Skin epidermis (tissue), 12 donors: ENCODE data around the gene JAG2.
"Not testable (repeated sequence)": the region's sequence is repeated elsewhere in the genome, so short reads cannot be mapped to it uniquely, and the experiment has no call there.

Experiments
- H3K27ac ChIP-seq, 21 experiments: fragments of 200-600 bp; sonication (generic) in 11 of 21; one replicate each; pipeline ENCODE4 v1.5.0; 2020; ENCODE audit warnings: mild to moderate bottlenecking in 3 of 21, inconsistent platforms in 2 of 21, moderate library complexity in 2 of 21
- H3K4me3 ChIP-seq, 7 experiments: fragments of 200-600 bp; sonication (generic) in 2 of 7; one replicate each; pipeline ENCODE4 v1.5.0; 2020; ENCODE audit warnings: inconsistent platforms in 2 of 7, mild to moderate bottlenecking in 2 of 7, moderate library complexity in 1 of 7

JAG2 gene

GRCh38 chr14:105126126-105126980 lies 42.2 kb downstream of the JAG2 start:
- H3K27ac ChIP-seq = no peak overlapping the region

GRCh38 chr14:105124823-105125222 lies 43.8 kb downstream of the JAG2 start:
- H3K4me3 ChIP-seq = no peak overlapping the region
- H3K27ac ChIP-seq = no peak overlapping the region

More at GRCh38 chr14:105126126-105126980, 42.2 kb downstream of the JAG2 start:
- no peak overlapping the region for H3K4me3 ChIP-seq

- no peak overlapping the region for H3K27ac ChIP-seq
- no peak overlapping the region for H3K4me3 ChIP-seq
Observed at GRCh38 chr14:105123981-105124765, 44.4 kb downstream of the JAG2 start.

- Histone ChIP-seq H3K4me3 (no peak overlapping the region), H3K27ac (no peak overlapping the region)
Observed at GRCh38 chr14:105123064-105123665, 45.4 kb downstream of the JAG2 start.

- Histone ChIP-seq H3K27ac (peak overlapping the region in 4 of 21 experiments; percentile 16 to 67 (median 44)), H3K4me3 (no peak overlapping the region)
Observed at GRCh38 chr14:105120056-105120455, 48.5 kb downstream of the JAG2 start.

DNA sequence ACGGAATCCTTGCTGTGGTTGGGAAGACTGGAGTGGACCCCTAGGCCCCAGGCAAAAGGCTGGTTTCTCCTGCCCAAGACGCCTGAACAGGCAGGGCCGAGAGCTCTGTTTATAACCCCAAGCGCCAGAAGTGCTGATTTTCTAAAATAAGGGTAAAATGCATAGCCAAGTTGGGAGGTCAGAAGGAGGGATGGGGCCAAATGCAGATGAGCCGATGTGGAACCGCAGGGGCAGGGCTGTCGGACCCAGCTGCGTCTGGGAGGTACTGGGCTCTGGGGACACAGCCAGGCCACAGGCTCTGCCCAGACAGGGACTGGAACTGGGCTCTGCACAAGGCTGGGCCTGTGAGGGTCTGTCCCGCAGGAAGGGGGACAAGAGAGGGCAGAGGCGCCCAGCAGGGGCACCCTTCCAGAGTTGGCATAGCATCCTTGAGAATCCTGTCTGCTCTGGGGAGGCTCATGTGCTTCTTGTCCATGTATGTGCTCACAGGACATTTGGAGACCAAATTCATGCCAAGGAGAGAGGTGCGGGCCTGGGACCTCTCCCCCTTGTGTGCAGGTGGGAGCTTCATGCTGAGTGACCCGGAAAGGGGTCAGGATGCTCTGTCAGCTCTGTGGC lies 49.1 kb downstream of the JAG2 start:
- peak overlapping the region in 11 of 21 experiments; percentile 16 to 67 (median 61) for H3K27ac ChIP-seq
- no peak overlapping the region for H3K4me3 ChIP-seq

GRCh38 chr14:105118646-105119407 lies 49.7 kb downstream of the JAG2 start:
- H3K27ac ChIP-seq = peak overlapping the region in 16 of 21 experiments; percentile 15 to 67 (median 56)
- no peak overlapping the region for H3K4me3 ChIP-seq

DNA sequence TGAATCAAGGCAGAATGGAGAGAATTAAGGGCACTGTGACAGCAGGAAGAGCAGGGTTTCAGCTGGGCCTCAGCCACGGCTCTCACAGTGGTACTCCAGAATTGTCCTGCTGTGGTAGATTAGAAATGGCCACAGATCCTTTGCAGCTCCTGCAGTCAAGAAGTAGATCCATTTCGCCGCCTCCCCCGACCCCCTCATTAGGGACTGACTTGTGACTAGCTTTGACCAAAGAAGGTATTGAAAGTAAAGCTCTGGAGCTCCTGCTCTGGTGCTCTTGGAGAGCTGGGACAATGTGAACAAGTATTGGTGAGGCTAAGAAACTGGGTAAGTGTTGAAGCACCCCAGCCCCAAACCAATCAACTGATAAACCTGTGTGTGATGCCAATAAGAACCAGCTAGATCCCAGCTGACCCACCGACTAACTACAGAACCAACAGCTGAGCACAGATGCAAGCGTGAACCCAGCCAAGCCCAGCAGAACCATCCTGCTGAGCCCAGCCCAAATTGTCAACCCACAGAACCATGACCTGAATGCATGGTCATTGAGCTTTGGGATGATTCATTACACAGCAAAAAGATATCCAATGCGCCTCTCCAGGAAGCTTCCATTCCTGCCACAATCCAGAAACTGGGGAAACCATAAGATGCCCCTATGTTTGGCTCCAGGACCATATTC lies 50.7 kb downstream of the JAG2 start:
- H3K4me3 ChIP-seq = no peak overlapping the region
- peak overlapping the region in 11 of 21 experiments; percentile 1 to 60 (median 42) for H3K27ac ChIP-seq

DNA sequence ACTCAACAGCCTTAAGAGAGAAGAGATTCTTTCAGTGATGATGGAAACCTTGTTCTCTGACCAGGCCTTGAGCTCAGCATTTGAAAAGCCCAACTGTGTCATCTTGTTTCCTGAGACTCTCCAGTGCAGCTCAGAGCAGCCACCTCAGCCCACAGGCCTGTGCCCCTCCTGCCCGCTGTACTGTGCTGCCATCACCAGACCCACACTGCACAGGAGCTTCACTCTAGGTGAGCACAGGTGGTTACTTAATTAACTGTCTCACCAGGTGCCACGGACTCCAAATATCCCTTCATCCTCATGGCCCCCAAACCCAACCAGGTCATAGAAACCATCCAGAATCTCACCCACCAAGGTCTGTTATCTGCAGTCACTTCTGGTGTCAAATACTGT lies 51.3 kb downstream of the JAG2 start:
- H3K4me3 ChIP-seq = no peak overlapping the region
- peak overlapping the region in 1 of 21 experiments; percentile 54 for H3K27ac ChIP-seq

GRCh38 chr14:105116451-105117256 lies 51.9 kb downstream of the JAG2 start:
- Histone ChIP-seq H3K27ac (no peak overlapping the region), H3K4me3 (no peak overlapping the region)

- H3K4me3 ChIP-seq, H3K27ac ChIP-seq: not testable (repeated sequence)
Observed at GRCh38 chr14:105109243-105109642, 59.3 kb downstream of the JAG2 start.

- Histone ChIP-seq H3K27ac (no peak overlapping the region), H3K4me3 (no peak overlapping the region)
Observed at GRCh38 chr14:105108516-105108864, 60.1 kb downstream of the JAG2 start.

DNA sequence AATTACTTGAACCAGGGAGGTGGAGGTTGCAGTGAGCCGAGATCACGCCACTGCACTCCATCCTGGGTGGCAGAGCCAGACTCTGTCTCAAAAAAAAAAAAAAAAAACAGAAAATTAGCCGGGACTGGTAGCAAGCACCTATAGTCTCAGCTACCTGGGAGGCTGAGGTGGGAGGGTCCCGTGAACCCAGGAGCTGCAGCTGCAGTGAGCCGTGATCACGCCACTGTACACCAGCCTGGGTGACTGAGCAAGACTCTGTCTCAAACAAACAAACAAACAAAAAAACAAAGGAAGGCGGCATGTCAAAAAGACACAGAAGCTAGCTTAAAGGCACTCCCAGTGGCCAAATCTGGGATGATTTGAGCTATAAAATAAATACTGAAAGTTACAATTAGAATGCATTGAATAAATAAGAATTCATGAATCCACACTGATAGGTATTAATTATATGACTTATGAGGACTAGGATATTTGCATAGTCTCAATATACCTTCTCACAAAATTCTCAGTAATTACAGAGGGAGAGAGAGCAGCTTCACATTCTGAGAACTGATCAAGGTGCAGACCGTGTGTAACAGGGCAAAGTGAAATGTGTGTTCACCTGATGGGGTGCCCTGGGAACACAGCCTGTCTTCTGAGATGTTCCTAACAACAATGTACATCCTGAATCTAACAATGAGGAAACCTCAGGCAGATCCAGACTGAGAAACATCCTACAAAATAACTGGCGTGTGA lies 60.6 kb downstream of the JAG2 start:
- no peak overlapping the region for H3K27ac ChIP-seq
- H3K4me3 ChIP-seq = no peak overlapping the region

DNA sequence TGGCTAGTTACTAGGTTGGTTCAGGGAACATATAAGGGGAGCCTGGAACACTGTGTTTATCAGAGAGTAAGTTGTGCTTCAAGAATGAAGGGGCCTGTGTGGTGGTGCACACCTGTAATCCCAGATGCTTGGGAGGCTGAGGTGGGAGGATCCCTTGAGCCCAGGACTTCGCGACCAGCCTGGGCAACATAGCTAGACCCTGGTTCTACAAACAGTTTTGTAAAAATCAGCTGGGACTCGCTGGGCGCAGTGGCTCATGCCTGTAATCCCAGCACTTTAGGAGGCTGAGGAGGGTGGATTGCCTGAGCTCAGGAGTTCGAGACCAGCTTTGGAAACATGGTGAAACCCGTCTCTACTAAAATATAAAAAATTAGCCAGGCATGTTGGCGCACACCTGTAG lies 61.2 kb downstream of the JAG2 start:
- no peak overlapping the region for H3K4me3 ChIP-seq
- H3K27ac ChIP-seq = no peak overlapping the region

GRCh38 chr14:105105158-105105557 lies 63.4 kb downstream of the JAG2 start:
- H3K4me3 ChIP-seq = no peak overlapping the region
- H3K27ac ChIP-seq = no peak overlapping the region

- H3K27ac ChIP-seq = no peak overlapping the region
- no peak overlapping the region for H3K4me3 ChIP-seq
Observed at GRCh38 chr14:105102893-105103292, 65.7 kb downstream of the JAG2 start.

DNA sequence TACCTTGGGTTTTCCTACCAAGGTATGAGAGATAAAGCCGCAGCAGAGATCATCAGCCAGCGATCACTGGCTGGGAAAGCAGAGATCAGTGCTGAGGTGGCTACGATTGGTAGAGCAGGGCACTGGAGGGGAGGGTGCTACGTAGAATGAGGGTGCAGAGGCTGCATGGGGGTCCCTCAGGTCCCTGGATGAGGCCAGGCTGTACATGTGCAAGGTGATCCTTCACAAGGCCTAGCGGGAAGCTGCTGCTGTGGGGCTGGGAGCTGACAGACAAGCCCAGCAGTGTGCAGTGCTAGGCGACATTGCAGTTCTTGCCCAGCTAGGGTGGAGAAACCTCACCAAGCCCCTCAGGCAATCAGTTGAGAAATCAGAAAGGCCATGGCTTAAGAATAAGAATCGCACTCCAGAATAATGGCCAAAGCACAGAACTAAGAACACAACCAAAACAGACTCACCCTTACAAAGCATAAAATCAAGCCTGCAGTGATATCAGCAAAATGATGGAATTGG lies 66.2 kb downstream of the JAG2 start:
- Histone ChIP-seq H3K27ac (peak overlapping the region in 1 of 21 experiments; percentile 40), H3K4me3 (no peak overlapping the region)
